ENCODE results near the gene SCIN.
"Not testable (repeated sequence)": the region's sequence is repeated elsewhere in the genome, so short reads cannot be mapped to it uniquely, and the experiment has no call there.

Gene SCIN

DNA sequence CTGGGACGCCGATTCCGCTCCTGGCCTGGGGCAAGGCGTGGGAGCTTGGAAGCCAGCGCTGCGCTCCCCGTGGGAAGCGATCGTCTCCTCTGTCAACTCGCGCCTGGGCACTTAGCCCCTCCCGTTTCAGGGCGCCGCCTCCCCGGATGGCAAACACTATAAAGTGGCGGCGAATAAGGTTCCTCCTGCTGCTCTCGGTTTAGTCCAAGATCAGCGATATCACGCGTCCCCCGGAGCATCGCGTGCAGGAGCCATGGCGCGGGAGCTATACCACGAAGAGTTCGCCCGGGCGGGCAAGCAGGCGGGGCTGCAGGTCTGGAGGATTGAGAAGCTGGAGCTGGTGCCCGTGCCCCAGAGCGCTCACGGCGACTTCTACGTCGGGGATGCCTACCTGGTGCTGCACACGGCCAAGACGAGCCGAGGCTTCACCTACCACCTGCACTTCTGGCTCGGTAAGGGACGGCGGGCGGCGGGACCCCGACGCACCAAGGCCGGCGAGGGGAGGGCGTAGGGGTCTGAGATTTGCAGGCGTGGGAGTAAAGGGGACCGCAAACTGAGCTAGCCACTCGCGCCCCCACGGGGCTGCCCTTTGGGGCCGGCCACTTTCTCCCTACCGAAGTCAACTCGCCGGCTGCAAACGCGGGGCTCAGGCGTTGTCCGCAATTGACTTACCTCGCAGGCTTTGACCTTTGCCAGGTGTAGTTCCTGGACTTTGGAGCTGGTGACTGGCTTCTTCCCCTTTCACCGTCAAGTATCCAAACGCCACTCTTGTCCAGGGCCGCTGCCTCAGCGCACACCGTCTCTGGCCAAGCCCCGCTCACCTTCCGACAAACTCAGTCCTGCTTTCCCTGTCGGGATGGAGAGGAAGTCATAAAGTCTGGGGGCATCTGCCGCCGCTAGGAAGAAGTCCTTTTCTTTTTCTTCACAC is at the start of gene SCIN:
Gene SCIN (plus strand): TSS at position 187 of the 928 bp plus-strand sequence. CDS start 67 bp downstream, at position 254.
- in situ Hi-C loops (cut with MboI; ENCODE audit: low sequenced_read_pairs, unreplicated experiment), result no loop called here

DNA sequence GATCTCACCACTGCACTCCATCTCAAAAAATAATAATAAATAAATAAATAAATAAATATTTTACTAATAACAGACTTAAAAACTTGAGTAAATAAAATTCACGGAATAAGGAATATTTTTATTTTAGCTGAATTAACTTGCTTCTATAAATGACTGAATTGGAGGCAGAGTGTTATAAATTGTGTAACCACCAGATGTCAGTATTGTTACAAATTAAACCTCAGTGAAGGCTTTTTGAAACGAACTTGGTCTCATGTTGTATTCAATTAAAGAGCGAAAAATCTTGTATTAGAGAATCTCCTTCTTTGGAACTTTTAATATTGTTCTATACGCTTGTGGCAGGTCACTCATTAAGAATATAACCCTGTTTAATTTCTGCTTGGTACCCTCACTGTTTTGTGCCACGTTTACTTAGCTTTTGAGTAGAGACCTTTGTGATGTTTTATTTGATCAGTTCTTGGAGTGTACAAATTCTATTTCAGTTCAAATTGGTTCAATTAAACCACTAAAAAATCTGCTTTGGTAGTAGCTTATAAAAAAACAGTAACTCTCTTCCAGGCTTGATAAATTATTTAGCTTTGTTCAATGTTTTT is 45.6 kb upstream of the SCIN start:
- in situ Hi-C loops (cut with MboI; ENCODE audit: low sequenced_read_pairs, unreplicated experiment), result no loop called here
- TF ChIP-seq, protein P1, sequence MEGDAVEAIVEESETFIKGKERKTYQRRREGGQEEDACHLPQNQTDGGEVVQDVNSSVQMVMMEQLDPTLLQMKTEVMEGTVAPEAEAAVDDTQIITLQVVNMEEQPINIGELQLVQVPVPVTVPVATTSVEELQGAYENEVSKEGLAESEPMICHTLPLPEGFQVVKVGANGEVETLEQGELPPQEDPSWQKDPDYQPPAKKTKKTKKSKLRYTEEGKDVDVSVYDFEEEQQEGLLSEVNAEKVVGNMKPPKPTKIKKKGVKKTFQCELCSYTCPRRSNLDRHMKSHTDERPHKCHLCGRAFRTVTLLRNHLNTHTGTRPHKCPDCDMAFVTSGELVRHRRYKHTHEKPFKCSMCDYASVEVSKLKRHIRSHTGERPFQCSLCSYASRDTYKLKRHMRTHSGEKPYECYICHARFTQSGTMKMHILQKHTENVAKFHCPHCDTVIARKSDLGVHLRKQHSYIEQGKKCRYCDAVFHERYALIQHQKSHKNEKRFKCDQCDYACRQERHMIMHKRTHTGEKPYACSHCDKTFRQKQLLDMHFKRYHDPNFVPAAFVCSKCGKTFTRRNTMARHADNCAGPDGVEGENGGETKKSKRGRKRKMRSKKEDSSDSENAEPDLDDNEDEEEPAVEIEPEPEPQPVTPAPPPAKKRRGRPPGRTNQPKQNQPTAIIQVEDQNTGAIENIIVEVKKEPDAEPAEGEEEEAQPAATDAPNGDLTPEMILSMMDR (IDR thresholded peaks at IDR 0.05; ENCODE audit: borderline replicate concordance, control extremely low read depth, extremely low read depth, insufficient read depth, missing control alignments), result peak; percentile 30
- peak; percentile 13 for DNase-seq (ENCODE audit: low spot score)

More for the DNA sequence above, at the start of gene SCIN:
- TF ChIP-seq, protein P1 (IDR thresholded peaks at IDR 0.05; ENCODE audit: borderline replicate concordance, control extremely low read depth, extremely low read depth, insufficient read depth, missing control alignments), result no peak
- DNase-seq (ENCODE audit: low spot score), result peak; percentile 27

DNA sequence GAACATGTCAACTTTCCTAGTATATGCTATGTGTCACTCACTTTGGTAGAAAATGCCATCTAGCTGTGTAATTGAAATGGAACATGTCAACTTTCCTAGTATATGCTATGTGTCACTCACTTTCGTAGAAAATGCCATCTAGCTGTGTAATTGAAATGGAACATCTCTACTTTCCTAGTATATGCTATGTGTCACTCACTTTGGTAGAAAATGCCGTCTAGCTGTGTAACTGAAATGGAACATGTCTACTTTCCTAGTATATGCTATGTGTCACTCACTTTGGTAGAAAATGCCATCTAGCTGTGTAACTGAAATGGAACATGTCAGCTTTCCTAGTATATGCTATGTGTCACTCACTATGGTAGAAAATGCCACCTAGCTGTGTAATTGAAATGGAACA is 43.8 kb upstream of the SCIN start:
- DNase-seq (ENCODE audit: low spot score); in situ Hi-C loops (cut with MboI; ENCODE audit: low sequenced_read_pairs, unreplicated experiment): not testable (repeated sequence)

DNA sequence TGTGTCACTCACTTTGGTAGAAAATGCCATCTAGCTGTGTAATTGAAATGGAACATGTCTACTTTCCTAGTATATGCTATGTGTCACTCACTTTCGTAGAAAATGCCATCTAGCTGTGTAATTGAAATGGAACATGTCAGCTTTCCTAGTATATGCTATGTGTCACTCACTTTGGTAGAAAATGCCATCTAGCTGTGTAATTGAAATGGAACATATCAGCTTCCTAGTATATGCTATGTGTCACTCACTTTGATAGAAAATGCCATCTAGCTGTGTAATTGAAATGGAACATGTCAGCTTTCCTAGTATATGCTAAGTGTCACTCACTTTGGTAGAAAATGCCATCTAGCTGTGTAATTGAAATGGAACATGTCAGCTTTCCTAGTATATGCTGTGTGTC is 42.9 kb upstream of the SCIN start:
- DNase-seq (ENCODE audit: low spot score); in situ Hi-C loops (cut with MboI; ENCODE audit: low sequenced_read_pairs, unreplicated experiment): not testable (repeated sequence)

DNA sequence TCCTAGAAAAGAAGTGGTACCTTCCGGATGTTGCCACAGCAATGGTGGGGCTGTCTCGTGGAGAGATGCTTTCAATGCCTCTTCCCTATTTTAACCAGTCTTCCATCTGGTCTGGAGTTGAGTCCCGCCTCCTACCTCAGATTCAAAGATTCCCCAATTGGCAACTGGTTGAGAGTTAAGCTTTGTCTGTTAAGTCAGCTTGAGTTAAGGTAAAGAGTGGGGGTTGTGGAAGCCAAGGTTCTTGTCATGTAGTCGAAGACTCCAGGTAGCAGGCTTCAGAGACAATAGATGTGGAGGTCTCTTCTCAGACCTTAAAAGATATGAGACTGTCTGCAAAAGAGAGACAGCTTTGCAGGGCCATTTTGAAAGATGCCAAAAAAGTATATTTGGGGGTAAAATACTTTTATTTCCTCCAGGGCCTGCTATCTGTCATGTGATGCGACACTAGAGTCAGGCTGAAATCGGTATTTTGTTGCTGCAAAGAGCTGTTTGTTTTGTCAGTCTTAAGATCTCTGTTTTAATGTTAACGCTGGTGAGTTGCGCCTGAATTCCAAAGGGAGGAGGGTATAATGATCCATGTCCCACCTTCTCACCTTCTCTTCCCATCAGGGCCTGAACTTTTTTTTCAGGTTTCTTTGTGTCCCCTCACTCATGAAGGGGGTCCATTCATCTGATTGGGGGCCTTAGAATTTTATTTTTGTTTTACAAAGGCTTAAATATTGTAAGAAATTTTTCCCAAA is 40.4 kb upstream of the SCIN start:
- TF ChIP-seq, protein P1 (IDR thresholded peaks at IDR 0.05; ENCODE audit: borderline replicate concordance, control extremely low read depth, extremely low read depth, insufficient read depth, missing control alignments), result no peak
- no peak for DNase-seq (ENCODE audit: low spot score)
- in situ Hi-C loops (cut with MboI; ENCODE audit: low sequenced_read_pairs, unreplicated experiment), result loop anchor here (10.0 kb wide), 1 partner anchor 95 kb away; no protein-coding TSS in a partner anchor

DNA sequence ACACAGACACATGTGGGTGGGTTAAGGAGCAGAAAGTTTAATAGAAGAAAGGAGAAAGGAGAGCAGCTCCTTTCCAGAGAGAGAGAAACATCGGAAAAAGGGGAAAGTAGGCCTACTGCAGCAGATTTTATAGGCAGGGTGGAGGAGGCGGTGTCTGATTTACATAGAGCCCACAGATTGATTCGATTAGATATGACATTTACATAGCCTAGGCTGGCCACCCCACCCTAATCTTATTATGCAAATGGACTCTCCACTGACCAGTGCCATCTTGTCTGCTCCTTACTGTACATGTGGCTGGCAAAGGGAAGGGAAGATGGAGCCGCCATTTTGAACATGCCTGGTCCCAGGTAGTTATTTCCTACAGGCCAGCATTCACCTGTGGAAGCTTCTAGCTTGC is 38.7 kb upstream of the SCIN start:
- in situ Hi-C loops (cut with MboI; ENCODE audit: low sequenced_read_pairs, unreplicated experiment), result loop anchor here (10.0 kb wide), 1 partner anchor 93 kb away; no protein-coding TSS in a partner anchor
- no peak for DNase-seq (ENCODE audit: low spot score)
- TF ChIP-seq, protein P1 (IDR thresholded peaks at IDR 0.05; ENCODE audit: borderline replicate concordance, control extremely low read depth, extremely low read depth, insufficient read depth, missing control alignments), result no peak

DNA sequence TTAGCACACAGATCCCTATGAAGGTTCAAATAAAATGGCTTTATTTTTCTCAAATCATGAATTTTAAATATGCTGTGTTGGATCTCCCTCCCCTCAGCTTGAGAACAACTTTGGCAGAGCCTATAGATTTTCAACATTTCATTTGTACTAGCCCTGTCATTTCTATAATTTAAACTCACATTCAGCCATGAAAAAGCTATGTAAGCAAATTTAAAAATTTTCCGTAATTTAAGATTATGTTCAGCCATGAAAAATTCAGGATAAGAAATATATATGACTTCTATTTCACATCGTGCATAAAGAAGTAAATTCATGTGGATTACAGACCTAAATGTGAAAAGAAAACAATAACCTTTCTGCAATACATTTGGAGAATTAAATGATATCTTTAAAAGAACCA is 36.5 kb upstream of the SCIN start:
- in situ Hi-C loops (cut with MboI; ENCODE audit: low sequenced_read_pairs, unreplicated experiment), result loop anchor here (10.0 kb wide), 1 partner anchor 91 kb away; no protein-coding TSS in a partner anchor
- TF ChIP-seq, protein P1 (IDR thresholded peaks at IDR 0.05; ENCODE audit: borderline replicate concordance, control extremely low read depth, extremely low read depth, insufficient read depth, missing control alignments), result no peak
- DNase-seq (ENCODE audit: low spot score), result no peak
